ENCODE results near the gene TMEM119.

GRCh38 chr12:108614639-108615038 lies 16.8 kb upstream of the TMEM119 start:
- TF ChIP-seq CTCF (IDR thresholded peaks at IDR 0.05) (no peak), REST (IDR thresholded peaks at IDR 0.05; ENCODE audit: insufficient read depth in 1 of 2, low read depth in 2 of 2, low read length in 1 of 2) (no peak), POLR2AphosphoS5 (IDR thresholded peaks at IDR 0.05; ENCODE audit: low read depth, low read length) (no peak), SIN3A (IDR thresholded peaks at IDR 0.05; ENCODE audit: borderline replicate concordance, insufficient read depth, low read depth, low read length) (no peak)

All from Panc1 (cell line).